Dendritic cell treated with granulocyte-macrophage colony-stimulating factor and Interleukin-4, amounts not matched to agents 40 ng/mL and 50 ng/mL, for 4 days (primary cell): ENCODE results near the gene HAPSTR1.
"Not testable (repeated sequence)": the region's sequence is repeated elsewhere in the genome, so short reads cannot be mapped to it uniquely, and the experiment has no call there.

Source experiments
- H3K27ac Mint-ChIP-seq: one replicate; pipeline ENCODE4 v1.8.0; 2022; ENCODE audit warnings: mild to moderate bottlenecking, mixed read lengths
- H3K27me3 Mint-ChIP-seq: one replicate; pipeline ENCODE4 v1.8.0; 2022; ENCODE audit warnings: mild to moderate bottlenecking, mixed read lengths
- H3K36me3 Mint-ChIP-seq: one replicate; pipeline ENCODE4 v1.8.0; 2022; ENCODE audit warnings: low read depth, mixed read lengths
- H3K4me1 Mint-ChIP-seq: one replicate; pipeline ENCODE4 v1.8.0; 2022; ENCODE audit warnings: low read depth, mixed read lengths
- H3K4me3 Mint-ChIP-seq: one replicate; pipeline ENCODE4 v1.8.0; 2022; ENCODE audit warnings: mild to moderate bottlenecking, moderate library complexity, mixed read lengths
- H3K9me3 Mint-ChIP-seq: one replicate; pipeline ENCODE4 v1.8.0; 2022; ENCODE audit warnings: mixed read lengths
- intact Hi-C: fragments of 100-400 bp; cut with micrococcal nuclease; formaldehyde crosslinking; loops from one replicate; pipeline ENCODE4 v1.15.0; 2022

The HAPSTR1 gene, protein sequence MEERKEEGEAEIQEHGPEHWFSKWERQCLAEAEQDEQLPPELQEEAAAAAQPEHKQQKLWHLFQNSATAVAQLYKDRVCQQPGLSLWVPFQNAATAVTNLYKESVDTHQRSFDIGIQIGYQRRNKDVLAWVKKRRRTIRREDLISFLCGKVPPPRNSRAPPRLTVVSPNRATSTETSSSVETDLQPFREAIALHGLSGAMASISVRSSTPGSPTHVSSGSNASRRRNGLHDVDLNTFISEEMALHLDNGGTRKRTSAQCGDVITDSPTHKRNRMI

DNA sequence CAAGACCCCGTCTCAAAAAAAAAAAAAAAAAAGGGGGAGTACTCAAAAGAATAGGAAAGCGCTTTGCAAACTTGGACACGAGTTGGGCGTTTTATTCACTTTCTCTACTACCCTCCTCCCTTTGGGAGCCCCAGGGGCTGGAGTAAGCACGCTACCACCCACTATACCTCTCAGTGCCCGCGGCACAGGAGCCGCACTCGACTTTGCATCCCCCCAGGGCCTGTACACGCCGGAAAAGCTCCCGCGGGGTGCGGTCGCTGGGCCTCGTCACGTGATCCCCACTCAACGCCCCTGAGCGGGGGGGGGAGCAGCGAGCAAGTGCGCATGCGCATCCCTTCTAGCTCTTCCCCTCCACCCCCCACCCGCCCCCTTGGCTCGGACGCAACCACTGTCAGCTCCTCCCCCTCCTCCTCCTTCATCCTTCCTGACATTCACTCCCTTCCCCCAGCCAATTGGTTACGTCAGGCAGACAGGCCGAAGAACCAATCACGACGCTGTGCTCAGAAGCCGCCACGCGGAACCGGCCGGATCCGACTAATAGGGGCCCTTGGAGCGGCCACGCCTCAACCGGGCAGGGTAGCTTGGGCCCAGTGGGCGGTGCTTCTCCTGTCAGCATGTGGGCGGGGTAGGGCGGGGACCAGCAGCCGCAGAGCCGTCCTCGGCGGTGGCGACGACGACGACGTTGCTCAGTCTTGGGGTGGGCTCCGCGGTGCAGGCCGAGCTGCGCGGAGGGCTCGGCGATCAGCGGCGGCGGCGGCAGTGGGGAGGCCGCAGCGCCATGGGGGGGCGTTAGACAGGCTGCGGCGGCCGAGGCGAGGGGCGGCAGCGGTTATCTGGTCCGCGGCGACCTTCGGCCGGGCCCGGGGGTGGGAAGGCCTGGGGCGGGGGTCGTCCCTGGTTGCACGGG, at the start of gene HAPSTR1:
TSS of gene HAPSTR1 (plus strand) at position 685 of the 907 bp plus-strand sequence. CDS start 401 bp downstream, outside the sequence.
- peaks cover 36% of the 10 kb centered on the region for H3K36me3 Mint-ChIP-seq
- H3K27ac Mint-ChIP-seq, result peak within 1 kb of the TSS; percentile 99
- H3K9me3 Mint-ChIP-seq, result no peaks in the 10 kb centered on the region
- peak within 1 kb of the TSS; percentile 91 for H3K4me3 Mint-ChIP-seq
- H3K4me1 Mint-ChIP-seq, result peaks cover 31% of the 10 kb centered on the region
- intact Hi-C loops, result loop anchor here (1.0 to 5.0 kb wide), 4 partner anchors 12 to 129 kb away; partner anchors contain the start of gene USP7
- H3K27me3 Mint-ChIP-seq, result no peaks in the 10 kb centered on the region

DNA sequence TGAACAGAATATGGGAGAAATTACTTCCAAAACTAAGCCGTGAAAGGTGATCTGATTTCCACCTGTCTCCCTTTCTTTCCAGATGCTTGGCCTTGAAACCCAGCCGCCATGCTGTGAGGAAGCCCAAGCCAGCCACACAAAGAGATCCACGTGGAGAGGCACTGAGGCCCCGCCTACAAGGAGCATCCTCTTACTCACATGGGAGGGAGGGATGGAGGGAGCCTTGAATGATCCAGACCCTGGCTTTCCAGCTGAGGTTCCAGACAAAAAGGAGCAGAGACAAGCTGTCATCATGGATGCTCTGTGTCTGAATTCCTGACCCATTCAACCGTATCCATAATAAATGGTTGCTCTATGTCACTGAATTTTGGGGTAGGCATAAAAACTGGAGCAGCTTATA, 48.9 kb upstream of the HAPSTR1 start:
- intact Hi-C loops, result no loop called here

DNA sequence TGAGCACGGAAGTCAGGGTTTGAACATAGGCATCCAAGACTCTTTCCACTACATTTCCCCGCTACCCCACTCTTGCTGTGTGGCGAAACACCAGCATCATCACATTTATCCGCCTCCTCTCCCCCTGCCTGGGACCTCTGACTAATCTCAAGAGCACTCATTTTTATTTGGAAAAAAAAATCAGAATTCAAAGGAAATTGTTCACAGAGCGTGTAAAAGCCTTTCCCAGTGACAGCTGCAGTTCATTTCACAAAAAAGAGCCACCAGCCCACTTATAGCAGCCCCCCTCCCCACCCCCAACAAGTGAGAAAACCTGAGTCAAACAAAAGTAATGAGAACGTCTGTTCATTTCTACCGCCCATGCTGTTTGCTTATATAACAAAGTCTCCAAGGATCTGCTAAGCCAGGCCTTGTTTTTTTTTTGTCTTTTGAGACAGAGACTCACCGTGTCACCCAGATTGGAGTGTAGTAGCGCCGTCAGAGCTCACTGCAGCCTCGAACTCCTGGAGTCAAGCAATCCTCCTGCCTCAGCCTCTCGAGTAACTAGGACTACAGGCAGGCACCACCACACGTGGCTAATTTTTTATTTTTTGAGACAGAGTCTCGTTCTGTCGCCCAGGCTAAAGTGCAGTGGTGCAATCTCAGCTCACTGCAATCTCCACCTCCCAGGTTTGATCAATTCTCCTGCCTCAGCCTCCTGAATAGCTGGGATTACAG, 48.3 kb upstream of the HAPSTR1 start:
- intact Hi-C loops, result no loop called here
- Mint-ChIP-seq H3K27me3 (peaks cover 8% of the 10 kb centered on the region), H3K4me1 (peaks cover 20% of the 10 kb centered on the region), H3K9me3 (peaks cover 15% of the 10 kb centered on the region), H3K27ac (no peak overlapping the region), H3K4me3 (no peak overlapping the region), H3K36me3 (peaks cover 7% of the 10 kb centered on the region)

More for the DNA sequence above, 48.9 kb upstream of the HAPSTR1 start:
- Mint-ChIP-seq H3K9me3 (peaks cover 15% of the 10 kb centered on the region), H3K4me1 (peaks cover 14% of the 10 kb centered on the region), H3K27me3 (peaks cover 8% of the 10 kb centered on the region), H3K36me3 (peaks cover 7% of the 10 kb centered on the region), H3K4me3 (no peak overlapping the region), H3K27ac (no peak overlapping the region)

DNA sequence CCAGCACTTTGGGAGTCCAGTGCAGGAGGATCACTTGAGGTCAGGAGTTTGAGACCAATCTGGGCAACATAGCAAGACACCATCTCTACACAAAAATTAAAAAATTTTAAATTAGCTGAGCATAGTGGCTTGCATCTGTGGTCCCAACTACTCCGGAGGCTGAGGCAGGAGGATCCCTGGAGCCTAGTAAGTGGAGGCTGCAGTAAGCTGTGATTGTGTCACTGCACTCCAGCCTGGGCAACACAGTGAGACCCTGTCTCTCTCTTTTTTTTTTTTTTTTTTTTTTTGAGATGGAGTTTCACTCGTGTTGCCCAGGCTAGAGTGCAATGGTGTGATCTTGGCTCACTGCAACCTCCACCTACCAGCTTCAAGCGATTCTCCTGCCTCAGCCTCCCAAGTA, 45.9 kb upstream of the HAPSTR1 start:
- intact Hi-C loops, result loop anchor here (5.0 kb wide), 1 partner anchor 47 kb away; the partner anchor contains the start of gene HAPSTR1
- H3K27ac Mint-ChIP-seq, H3K27me3 Mint-ChIP-seq, H3K36me3 Mint-ChIP-seq, H3K4me3 Mint-ChIP-seq: not testable (repeated sequence)
- H3K9me3 Mint-ChIP-seq, result peaks cover 15% of the 10 kb centered on the region
- peaks cover 24% of the 10 kb centered on the region for H3K4me1 Mint-ChIP-seq

DNA sequence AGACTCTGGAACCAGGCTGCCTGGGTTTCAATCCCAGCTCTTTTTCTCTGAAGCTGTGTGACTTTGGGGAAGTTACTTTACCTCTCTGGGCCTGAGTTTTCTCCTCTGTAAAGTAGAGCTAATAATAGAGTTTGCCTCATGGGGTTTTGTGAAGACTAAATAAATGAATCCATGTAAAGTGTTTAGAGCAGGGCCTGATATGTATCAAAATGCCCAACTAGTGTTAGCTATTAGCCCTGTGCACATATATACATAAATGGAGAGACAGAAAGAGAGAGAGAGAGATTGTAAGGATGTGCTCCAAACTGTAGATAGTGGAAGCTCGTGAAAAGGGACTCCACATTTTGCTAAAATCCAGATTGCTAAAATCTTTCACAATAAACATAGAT, 44.8 kb upstream of the HAPSTR1 start:
- Mint-ChIP-seq H3K4me3 (no peak overlapping the region), H3K36me3 (peaks cover 7% of the 10 kb centered on the region)
- intact Hi-C loops, result loop anchor here (5.0 kb wide), 1 partner anchor 46 kb away; the partner anchor contains the start of gene HAPSTR1

DNA sequence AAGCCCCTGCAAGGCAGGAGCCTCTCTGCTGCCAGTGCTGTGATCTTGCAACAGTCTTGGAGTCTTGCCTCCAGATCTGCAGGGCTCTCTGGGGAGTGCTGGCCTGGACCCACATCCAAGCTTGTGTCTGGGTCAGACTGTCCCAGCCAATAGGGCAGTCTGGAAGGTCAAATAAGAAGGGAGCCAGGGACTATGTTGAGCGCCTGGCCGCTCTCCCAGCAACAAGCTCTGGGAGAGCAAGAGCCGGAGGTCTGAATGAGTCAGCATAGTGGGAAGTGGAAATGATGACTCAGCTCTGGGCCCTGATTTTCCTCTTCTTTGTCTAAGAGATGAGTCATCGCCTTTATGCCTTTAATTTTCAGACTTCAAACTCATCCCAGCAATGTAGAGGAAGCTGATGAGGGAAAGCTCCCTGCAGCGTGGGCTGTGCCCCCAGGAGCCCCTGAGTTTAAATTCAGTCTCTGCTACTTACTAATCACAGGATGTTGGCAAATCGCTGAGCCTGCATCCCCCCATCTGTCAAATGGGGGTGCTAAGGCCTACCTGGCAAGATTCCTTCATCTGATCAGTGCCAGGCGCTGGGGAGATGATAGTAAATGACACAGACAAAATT, 43.6 kb upstream of the HAPSTR1 start:
- Mint-ChIP-seq H3K27me3 (peaks cover 12% of the 10 kb centered on the region), H3K36me3 (peaks cover 7% of the 10 kb centered on the region), H3K4me1 (peaks cover 26% of the 10 kb centered on the region), H3K9me3 (peaks cover 10% of the 10 kb centered on the region), H3K27ac (peak overlapping the region; percentile 78), H3K4me3 (peak overlapping the region; percentile 30)
- intact Hi-C loops, result loop anchor here (1.0 to 5.0 kb wide), 2 partner anchors 32 to 45 kb away; partner anchors contain the start of gene HAPSTR1

More for the DNA sequence above, 44.8 kb upstream of the HAPSTR1 start:
- H3K27me3 Mint-ChIP-seq, result peaks cover 5% of the 10 kb centered on the region
- no peak overlapping the region for H3K27ac Mint-ChIP-seq
- peaks cover 24% of the 10 kb centered on the region for H3K4me1 Mint-ChIP-seq
- H3K9me3 Mint-ChIP-seq, result peaks cover 15% of the 10 kb centered on the region

DNA sequence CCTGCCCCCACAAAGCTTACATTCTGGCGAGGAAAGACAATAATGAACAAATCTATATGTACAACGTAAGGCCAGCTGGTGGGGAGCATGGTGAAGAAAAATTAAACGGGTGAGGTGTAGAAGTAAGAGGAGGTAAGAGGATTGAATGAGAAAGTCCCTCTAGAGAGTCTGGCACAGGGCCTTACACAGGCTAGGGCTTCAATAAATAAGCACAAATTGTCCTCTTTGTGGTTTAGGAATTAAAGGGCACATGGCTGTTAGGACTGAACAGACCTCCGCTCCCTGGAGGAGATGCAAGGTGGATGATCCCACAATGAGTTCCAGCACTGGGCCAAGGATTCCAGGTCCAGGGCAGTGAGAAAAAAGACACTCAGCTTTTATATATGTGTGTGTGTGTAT, 43.1 kb upstream of the HAPSTR1 start:
- Mint-ChIP-seq H3K9me3 (peaks cover 9% of the 10 kb centered on the region), H3K27ac (peak overlapping the region; percentile 78), H3K4me3 (peak overlapping the region; percentile 7), H3K36me3 (peaks cover 7% of the 10 kb centered on the region), H3K4me1 (peaks cover 26% of the 10 kb centered on the region), H3K27me3 (peaks cover 9% of the 10 kb centered on the region)
- intact Hi-C loops, result loop anchor here (1.0 to 5.0 kb wide), 2 partner anchors 31 to 44 kb away; partner anchors contain the start of gene HAPSTR1

DNA sequence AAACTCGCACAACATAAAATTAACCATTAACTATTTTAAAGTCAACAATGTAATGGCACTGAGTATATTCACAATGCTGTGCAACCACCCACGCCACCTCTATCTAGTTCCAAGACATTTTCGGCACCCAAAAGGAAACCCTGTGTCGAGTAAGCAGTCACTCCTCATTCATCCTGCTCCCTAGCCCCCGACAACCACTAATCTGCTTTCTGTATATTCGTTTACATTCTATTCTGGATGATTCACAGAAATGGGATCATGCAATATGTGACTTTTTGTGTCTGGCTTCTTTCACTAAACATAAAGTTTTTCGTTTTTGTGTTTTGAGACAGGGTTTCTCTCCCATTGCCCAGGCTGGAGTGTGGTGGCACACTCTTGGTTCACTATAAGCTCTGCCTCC, 42.2 kb upstream of the HAPSTR1 start:
- intact Hi-C loops, result loop anchor here (5.0 kb wide), 1 partner anchor 43 kb away; the partner anchor contains the start of gene HAPSTR1
- peaks cover 9% of the 10 kb centered on the region for H3K9me3 Mint-ChIP-seq

DNA sequence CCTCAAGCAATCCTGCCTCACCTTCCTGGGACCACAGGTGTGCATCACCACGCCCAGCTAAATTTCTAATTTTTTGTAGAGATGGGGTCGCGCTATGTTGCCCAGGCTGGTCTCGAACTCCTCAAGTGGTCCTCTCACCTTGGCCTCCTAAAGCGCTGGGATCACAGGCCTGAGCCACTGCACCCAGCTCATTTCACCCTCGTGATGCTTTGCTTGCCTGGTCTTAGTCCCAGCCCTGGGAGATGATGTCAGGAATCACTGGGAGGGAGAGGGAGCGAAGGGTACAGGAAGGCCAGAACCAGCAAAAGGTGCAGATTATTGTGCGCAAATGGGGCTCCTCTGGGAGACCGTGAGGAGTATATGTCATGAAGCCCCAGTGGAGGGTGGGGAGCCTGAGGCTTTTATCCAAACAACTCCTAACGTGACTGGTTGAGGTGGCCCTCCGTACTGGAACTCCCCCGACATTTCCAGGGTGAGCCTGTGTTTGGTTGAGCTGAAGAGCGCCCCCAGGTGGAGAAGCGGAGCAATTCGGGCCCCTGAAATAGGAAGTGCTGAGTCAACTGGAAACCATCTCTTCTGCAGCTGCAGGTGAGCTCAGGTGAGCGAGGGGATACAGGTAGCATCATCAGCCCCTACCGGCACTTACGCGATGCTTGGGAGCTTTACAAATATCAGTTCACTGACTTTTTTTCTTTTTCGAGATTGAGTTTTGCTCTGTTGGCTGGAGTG, 41.2 kb upstream of the HAPSTR1 start:
- H3K27ac Mint-ChIP-seq, result no peak overlapping the region
- no peak overlapping the region for H3K4me3 Mint-ChIP-seq
- intact Hi-C loops, result no loop called here
- H3K4me1 Mint-ChIP-seq, result peaks cover 27% of the 10 kb centered on the region
- H3K36me3 Mint-ChIP-seq, result peaks cover 7% of the 10 kb centered on the region
- H3K27me3 Mint-ChIP-seq, result peaks cover 9% of the 10 kb centered on the region
- H3K9me3 Mint-ChIP-seq, result peaks cover 9% of the 10 kb centered on the region

More for the DNA sequence above, 42.2 kb upstream of the HAPSTR1 start:
- Mint-ChIP-seq H3K4me1 (peaks cover 27% of the 10 kb centered on the region), H3K27me3 (peaks cover 9% of the 10 kb centered on the region), H3K36me3 (peaks cover 7% of the 10 kb centered on the region), H3K4me3 (no peak overlapping the region), H3K27ac (no peak overlapping the region)

DNA sequence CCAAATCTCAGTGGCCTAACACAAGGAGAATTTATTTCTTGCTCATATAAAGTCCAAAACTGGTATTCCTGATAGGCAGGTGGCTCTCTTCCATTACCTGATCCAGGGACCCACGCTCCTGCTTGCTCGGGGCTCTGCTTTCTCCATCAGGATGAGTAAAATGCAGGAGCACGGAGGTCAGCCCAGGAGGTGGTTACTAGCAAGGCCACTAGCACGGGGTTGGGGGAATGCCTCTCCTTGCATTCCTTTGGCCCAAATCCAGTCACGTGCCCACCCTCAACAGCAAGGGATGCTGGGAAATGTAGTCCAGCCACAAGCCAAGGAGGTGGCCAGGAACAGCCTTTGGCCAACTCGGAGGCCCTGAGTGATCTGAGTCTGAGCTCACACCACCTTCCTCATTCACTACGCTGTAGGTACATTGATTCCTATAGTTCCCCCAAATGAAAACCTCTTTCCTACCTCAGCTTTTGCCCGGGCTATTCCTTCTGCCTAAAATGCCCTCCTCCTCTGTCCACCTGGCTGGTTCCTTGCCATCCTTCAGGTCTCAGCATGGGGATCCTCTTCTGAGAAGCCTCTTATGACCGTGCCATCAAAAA, 38.3 kb upstream of the HAPSTR1 start:
- H3K4me3 Mint-ChIP-seq, result no peak overlapping the region

DNA sequence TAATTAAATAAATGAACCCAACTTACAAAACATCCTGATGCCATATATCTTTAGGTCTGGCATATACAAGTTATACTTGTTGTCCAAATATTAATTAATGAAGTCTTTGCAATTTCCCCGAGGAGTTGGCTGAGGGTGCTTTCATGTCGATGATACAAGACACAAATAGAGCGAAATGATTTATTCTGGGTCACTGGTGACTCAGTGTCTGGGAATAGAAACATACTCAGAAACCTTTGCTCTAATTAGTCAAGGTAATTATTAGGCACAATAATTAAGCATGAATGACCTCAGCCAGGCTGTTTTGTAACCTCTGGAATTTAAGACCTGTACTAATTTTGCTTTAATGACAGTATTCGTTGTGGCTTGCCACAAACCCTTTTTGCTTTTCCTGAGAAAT, 37.0 kb upstream of the HAPSTR1 start:
- H3K4me3 Mint-ChIP-seq, result no peak overlapping the region
- H3K27ac Mint-ChIP-seq, result no peak overlapping the region
- H3K36me3 Mint-ChIP-seq, result no peaks in the 10 kb centered on the region
- H3K4me1 Mint-ChIP-seq, result peaks cover 10% of the 10 kb centered on the region
- H3K9me3 Mint-ChIP-seq, result no peaks in the 10 kb centered on the region
- peaks cover 9% of the 10 kb centered on the region for H3K27me3 Mint-ChIP-seq
- intact Hi-C loops, result no loop called here

More for the DNA sequence above, 38.3 kb upstream of the HAPSTR1 start:
- intact Hi-C loops, result no loop called here
- H3K27ac Mint-ChIP-seq, result no peak overlapping the region
- H3K9me3 Mint-ChIP-seq, result no peaks in the 10 kb centered on the region
- H3K4me1 Mint-ChIP-seq, result peaks cover 14% of the 10 kb centered on the region
- H3K27me3 Mint-ChIP-seq, result peaks cover 9% of the 10 kb centered on the region
- H3K36me3 Mint-ChIP-seq, result no peaks in the 10 kb centered on the region

DNA sequence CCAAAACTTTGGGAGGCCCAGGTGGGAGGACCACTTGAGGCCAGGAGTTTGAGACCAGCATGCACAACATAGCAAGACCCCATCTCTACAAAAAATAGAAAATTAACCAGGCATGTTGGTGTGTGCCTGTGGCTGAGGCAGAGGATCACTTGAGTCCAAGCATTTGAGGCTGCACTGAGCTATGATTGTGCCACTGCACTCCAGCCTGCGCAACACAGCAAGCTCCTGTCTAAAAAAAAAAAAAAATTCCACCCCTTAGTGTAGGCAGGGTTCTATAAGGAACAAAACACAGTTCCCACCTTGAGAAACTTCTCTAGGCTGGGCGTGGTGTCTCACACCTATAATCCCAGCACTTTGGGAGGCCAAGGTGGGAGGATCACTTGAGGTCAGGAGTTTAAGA, 36.3 kb upstream of the HAPSTR1 start:
- intact Hi-C loops, result no loop called here
- Mint-ChIP-seq H3K4me3 (no peak overlapping the region), H3K4me1 (peaks cover 10% of the 10 kb centered on the region), H3K27ac (no peak overlapping the region), H3K27me3 (peaks cover 9% of the 10 kb centered on the region), H3K36me3 (no peaks in the 10 kb centered on the region), H3K9me3 (no peaks in the 10 kb centered on the region)
